ENCODE results near the gene IFNAR1.

Gene IFNAR1

DNA sequence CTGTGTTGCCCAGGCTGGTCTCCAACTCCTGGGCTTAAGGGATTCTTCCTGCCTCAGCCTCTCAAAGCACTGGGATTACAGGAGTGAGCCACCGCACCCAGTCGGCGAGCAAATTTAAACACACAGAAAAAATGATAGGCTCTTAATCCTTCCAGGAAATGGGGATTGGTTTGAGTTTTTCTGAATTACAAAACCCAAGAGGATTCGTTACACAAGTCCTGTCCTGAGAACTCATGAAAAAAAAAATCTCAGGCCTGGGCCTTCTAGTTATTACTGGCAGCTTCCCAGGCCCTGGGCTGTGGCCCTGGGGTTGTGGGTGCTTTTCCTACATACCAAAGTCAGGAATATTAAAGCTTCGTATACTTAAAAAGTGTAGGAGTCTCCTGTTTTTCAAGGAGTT lies 72.2 kb downstream of the IFNAR1 start:
- no peak for DNase-seq (ENCODE audit: insufficient read length, low spot score)
- FAIRE-seq, result no peak

DNA sequence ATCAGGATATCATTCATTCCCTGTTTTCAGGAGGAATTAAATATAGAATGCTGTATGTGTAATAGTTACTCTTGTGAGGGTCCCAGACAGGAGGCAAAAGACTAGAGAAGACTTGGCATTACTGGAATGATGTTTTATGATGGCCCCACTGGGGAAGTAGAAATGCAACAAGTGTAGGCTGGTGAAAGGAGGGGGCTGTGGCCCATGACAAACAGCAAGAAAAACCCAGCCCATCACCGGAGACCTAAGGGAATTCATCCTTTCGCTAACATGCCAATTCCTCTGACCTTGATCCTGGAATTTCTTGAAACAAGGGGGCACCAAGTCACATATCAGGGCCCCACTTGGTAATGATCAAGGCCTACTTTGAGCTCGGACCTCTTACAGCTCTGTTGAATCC lies 72.9 kb downstream of the IFNAR1 start:
- no peak for FAIRE-seq
- no peak for DNase-seq (ENCODE audit: insufficient read length, low spot score)

DNA sequence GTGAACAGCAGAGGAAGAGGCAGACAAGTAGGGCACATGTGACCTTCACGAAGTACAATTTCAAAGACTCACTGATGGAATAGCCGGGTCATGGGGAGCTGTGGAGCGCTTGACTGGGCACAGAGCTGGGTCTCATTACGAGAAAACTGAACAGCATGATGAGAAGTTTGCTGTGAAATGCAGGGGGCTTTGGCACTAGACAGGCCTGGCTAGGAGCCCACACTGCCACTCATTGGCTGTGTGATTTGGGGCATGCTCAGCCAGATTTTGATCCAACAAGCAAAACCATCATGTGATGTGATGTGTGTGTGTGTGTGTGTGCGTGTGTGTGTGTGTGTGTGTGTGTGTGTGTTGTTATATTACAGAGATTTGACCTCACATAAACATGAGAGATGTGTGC lies 73.6 kb downstream of the IFNAR1 start:
- no peak for DNase-seq (ENCODE audit: insufficient read length, low spot score)
- no peak for FAIRE-seq

DNA sequence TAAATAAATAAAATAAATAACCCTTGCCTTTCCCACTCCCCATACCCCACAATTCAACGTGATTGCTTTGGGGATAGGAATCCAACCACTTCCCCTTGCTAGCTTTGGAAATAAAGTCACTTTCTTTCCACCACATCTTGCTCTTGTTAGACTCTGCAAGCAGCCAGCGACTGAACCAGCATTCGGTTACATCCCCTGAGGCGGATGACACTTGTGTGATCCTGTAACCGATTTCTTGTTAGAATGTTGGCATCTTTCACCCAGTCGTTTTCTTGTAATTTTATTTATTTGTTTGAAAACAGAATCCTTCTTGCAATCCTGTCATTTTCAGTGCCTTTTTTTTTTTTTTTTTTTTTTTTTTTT lies 76.8 kb downstream of the IFNAR1 start:
- FAIRE-seq, result no peak
- DNase-seq (ENCODE audit: insufficient read length, low spot score), result no peak

DNA sequence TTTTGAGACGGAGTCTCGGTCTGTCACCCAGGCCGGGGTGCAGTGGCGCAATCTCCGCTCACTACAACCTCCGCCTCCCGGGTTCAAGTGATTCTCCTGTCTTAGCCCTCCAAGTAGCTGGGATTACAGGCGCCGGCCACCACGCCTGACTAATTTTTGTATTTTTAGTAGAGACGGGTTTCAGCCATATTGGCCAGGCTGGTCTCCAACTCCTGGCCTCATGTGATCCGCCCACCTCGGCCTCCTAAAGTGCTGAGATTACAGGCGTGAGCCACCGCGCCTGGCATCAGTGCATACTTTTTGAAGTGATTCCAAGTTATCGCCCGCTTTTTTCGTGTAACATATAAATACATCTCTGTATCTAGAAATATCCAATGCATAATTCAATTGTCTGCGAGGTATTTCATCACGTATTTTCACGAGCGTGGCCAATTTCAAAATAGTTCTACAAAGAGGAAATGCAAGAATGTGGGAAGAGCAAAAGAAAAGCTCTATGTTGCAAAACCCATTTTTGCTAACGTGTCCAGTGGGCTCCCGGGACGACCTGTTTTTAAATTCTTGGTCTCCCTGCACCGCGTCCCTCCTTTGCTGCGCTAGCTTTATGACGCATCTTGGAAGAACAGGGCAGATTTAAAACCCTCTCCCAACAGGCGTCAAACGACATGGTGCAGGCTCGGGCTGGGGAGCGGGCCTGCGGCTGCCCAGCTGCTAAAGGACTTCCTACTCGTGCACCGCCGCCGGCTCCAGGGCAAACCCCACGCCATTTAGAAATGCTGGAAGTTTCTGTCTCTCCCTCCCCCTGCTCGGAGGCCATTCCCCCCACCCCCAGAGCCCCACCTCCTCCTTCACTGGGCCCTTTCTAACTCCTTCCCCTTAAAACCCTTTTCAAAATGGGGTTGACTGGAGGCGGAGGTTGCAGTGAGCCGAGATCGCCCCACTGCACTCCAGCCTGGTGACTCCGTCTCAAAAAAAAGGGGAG lies 77.5 kb downstream of the IFNAR1 start:
- no peak for DNase-seq (ENCODE audit: insufficient read length, low spot score)
- FAIRE-seq, result no peak

DNA sequence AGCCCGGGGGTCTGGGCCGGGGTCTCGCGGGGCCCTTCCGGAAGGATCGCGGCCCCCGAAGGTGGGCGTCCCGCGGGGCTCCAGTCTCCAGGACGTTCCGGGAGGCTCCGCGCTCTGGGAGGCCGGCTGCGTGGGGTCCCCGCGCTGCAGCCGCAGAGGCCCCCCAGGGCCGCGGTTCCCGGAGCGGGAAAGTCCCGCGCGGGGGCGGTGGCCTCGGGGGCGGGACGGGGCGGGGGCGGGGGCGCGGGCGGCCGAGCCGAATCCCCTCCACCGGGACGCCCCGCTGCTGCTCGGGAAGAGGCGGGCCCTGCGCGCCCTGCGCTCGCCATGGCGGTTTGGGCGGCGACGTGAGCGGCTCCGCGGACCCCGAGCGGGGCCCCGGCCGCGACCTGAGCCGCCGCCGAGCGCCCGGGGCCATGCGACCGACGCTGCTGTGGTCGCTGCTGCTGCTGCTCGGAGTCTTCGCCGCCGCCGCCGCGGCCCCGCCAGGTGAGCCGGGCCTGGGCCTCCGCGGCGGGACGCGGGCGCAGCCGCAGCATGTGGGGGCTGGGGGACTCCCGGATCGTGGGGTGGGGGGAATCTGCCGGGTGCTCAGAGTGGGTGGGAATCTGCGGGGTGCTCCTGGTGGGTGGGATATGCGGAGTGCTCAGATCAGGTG lies 78.5 kb downstream of the IFNAR1 start, which contains the start of gene IFNGR2:
Gene IFNGR2 (plus strand): TSS at position 286 of the 658 bp plus-strand sequence. CDS start 131 bp downstream, at position 417.
- FAIRE-seq (no peak), DNase-seq (ENCODE audit: insufficient read length, low spot score) (no peak)

DNA sequence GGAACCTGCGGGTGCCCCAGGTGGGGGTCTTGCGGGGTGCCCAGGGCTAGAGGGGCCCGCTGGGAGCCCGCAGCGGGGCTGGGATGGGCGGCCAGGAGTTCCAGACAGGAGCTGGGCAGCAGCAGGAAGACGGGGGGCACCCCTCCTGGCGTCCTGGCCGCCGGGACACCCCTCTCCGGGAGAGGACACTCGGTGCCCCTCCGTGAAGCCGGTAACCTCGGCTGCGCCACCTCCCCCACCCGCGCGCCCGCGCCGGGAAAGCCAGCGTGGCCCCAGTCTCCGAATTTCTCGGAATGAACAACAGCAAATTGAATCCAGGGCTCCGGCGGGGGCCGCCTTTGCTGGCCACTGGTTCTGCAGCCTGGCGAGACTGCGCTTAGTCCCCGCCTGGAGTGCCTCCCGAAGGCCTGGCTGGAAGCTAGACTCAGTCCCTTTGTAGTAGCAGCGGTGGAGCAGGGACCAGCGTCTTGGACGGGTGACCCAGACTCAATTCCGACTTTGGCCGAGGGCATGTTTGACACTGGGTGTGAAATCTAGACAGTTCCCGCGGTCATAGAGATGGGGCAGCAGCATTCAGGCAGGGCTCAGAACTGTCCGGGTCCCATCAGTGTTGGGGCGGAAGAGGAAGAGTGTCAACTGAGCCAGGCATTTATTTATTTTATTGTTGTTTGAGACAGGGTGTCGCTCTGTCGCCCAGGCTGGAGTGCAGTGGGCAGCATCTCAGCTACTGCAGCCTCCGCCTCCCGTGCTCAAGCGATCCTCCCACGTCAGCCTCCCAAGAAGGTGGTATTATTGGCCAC lies 79.2 kb downstream of the IFNAR1 start:
- FAIRE-seq (peak; percentile 57), DNase-seq (ENCODE audit: insufficient read length, low spot score) (no peak)

DNA sequence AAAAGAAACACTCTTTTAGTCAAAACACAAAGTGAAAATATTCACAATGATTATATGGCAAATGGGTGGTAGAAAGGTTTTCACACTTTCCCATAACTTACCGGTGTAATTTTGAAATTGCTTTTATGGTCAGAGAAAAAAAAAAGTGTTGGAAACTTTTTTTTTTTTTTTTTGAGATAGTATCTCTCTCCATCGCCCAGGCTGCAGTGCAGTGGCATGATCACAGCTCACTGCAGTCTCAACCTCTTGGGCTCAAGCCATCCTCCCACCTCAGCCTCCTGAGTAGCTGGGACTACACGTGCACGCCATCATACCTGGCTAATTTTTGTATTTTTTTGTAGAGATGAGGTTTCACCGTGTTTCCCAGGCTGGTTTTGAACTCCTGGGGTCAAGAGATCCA lies 81.7 kb downstream of the IFNAR1 start:
- FAIRE-seq, result no peak
- DNase-seq (ENCODE audit: insufficient read length, low spot score), result no peak

Measured in GM19239 (cell line).